Heart right ventricle (tissue), 16 donors: ENCODE measurements around the gene ANK3. TPM values are rescaled to one million over a fixed set of nuclear protein-coding genes. Genes with fewer than 3 reads are reported as not detected.

Source experiments
- ATAC-seq, 8 donors: fragments of 200-7000 bp; cut with Tn5 transposase; one replicate each; pipeline ENCODE4 v1.9.1; 2020; ENCODE audit warnings: mild to moderate bottlenecking in 8 of 8, moderate library complexity in 8 of 8, moderate number of reproducible peaks in 1 of 8
- DNase-seq, 2 donors: peaks; one replicate each; pipeline ENCODE4 v3.0.0-alpha.2; 2020
- H3K27ac ChIP-seq, 10 donors: fragments of 200-600 bp; sonication (generic) in 2 of 10; one replicate each; pipeline versions ENCODE4 v1.5.0 to v1.8.0; 2020 to 2022; ENCODE audit warnings: mild to moderate bottlenecking in 3 of 10
- H3K27me3 ChIP-seq, 7 donors: fragments of 200-600 bp; one replicate each; pipeline ENCODE4 v1.8.0; 2021 to 2022; ENCODE audit warnings: mild to moderate bottlenecking in 2 of 7
- H3K36me3 ChIP-seq, 9 donors: fragments of 200-600 bp; sonication (generic) in 1 of 9; one replicate each; pipeline versions ENCODE4 v1.5.0 to v1.8.0; 2020 to 2022; ENCODE audit warnings: mild to moderate bottlenecking in 2 of 9
- H3K4me1 ChIP-seq, 9 donors: fragments of 200-600 bp; sonication (generic) in 1 of 9; one replicate each; pipeline versions ENCODE4 v1.5.0 to v1.8.0; 2020 to 2022; ENCODE audit warnings: mild to moderate bottlenecking in 4 of 9
- H3K4me3 ChIP-seq, 10 donors: fragments of 200-600 bp; sonication (generic) in 2 of 10; one replicate each; pipeline versions ENCODE4 v1.5.0 to v1.8.0; 2020 to 2022; ENCODE audit warnings: mild to moderate bottlenecking in 7 of 10, moderate library complexity in 2 of 10
- H3K9me3 ChIP-seq, 11 donors: fragments of 200-600 bp in 10 of 11; sonication (generic) in 2 of 11; one replicate each; pipeline versions ENCODE4 v1.5.0 to v1.8.0; 2013 to 2022; ENCODE audit warnings: mild to moderate bottlenecking in 2 of 11, control low read depth in 1 of 11, moderate library complexity in 1 of 11
- WGBS, 2 donors: extraction: QIAGEN DNeasy Blood & Tissue Kit; methylation state at CpG; one replicate each; pipeline ENCODE4 v1.1.7; 2013; ENCODE audit warnings: inconsistent platforms in 1 of 2; 5-methylcytosine and 5-hydroxymethylcytosine counted together
- intact Hi-C, 10 donors: fragments of 100-400 bp; cut with DNase I; formaldehyde crosslinking; loops; one replicate each; pipeline versions ENCODE4 v1.11.1 to v1.14.2; 2022
- polyA plus RNA-seq, 2 donors: library from polyadenylated mRNA; stranded (reverse); fragments of 200-250 nt; gene quantifications; one replicate each; pipeline ENCODE4 v1.2.3, GENCODE V29; 2013
- total RNA-seq, 10 donors: library from RNA; stranded (reverse); fragmentation: NEBNext Ultra II Directional in 3 of 10; extraction: Animal tissue kit (Norgen Biotek cat#: 25700) in 3 of 10; gene quantifications; one replicate each; pipeline versions ENCODE4 v1.2.1 to v1.2.4, GENCODE V29; 2021 to 2023
- TF ChIP-seq, protein P1 (sequence below), 9 donors: fragments of 200-600 bp; sonication (generic) in 2 of 9; IDR thresholded peaks; one replicate each; pipeline versions ENCODE4 v1.5.0 to v1.8.0; 2021 to 2022; ENCODE audit warnings: antibody characterized with exemption in 9 of 9, mild to moderate bottlenecking in 5 of 9, moderate library complexity in 1 of 9
- donor health status: Arrhythmogenic right ventricular cardiomyopathy.
- donor health status: ischemic (EF 13 %, LVEDD 7.1; RV severe dilation, severe dysfunction).
- donor health status: healthy with polysubstance abuse.
- donor health status: DM: no; HTN: yes; CAD: no.
- donor health status: DM: no; HTN: no; CAD: no.
- donor health status: ischemic (EF 25% LVEDD 6.9; RV normal size, moderate dysfunction).
- donor health status: ischemic (EF 25% LVEDD 5.7; RV mildly dilated, moderate dysfunction).
- donor health status: healthy.
- donor health status: DM: yes; HTN: yes; CAD: no.
- donor health status: Ischemic cardiomyopathy.
- donor health status: ischemic (EF 35%, LVEDD 5.7; RV mildly dilated, moderate dysfunction).
- donor health status: nonischemic (EF 11% LVEDD 7.7; RV severe dilation, severe dysfunction).
- donor health status: DM: yes; HTN: yes; CAD: no.
- donor health status: PGD.
- donor health status: ischemic (EF 29% LVEDD 5.4; RV normal size, mild dysfunction).
- donor health status: nonischemic (EF 23%, LVEDD 6.1; RV moderate dilation, normal function).

Gene ANK3
- total and polyA plus RNA-seq, 12 donors, result 34.4 to 287 (median 245) TPM

GRCh38 chr10:60271319-60272040, 118.2 kb downstream of the ANK3 start:
- intact Hi-C loops, result no loop called here

GRCh38 chr10:60270426-60270825, 119.2 kb downstream of the ANK3 start:
- TF ChIP-seq, protein P1, sequence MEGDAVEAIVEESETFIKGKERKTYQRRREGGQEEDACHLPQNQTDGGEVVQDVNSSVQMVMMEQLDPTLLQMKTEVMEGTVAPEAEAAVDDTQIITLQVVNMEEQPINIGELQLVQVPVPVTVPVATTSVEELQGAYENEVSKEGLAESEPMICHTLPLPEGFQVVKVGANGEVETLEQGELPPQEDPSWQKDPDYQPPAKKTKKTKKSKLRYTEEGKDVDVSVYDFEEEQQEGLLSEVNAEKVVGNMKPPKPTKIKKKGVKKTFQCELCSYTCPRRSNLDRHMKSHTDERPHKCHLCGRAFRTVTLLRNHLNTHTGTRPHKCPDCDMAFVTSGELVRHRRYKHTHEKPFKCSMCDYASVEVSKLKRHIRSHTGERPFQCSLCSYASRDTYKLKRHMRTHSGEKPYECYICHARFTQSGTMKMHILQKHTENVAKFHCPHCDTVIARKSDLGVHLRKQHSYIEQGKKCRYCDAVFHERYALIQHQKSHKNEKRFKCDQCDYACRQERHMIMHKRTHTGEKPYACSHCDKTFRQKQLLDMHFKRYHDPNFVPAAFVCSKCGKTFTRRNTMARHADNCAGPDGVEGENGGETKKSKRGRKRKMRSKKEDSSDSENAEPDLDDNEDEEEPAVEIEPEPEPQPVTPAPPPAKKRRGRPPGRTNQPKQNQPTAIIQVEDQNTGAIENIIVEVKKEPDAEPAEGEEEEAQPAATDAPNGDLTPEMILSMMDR (IDR thresholded peaks at IDR 0.05), result no peak
- Histone ChIP-seq H3K36me3 (peaks cover 0 to 24% (median 0%) of the 10 kb centered on the region in 9 donors), H3K27ac (no peak overlapping the region), H3K27me3 (no peaks in the 10 kb centered on the region), H3K4me3 (no peak overlapping the region), H3K9me3 (no peaks in the 10 kb centered on the region), H3K4me1 (peaks cover 0 to 34% (median 9%) of the 10 kb centered on the region in 9 donors)
- DNase-seq (no peak), ATAC-seq (no peak)
- WGBS, 2 donors, result 95 to 97% methylated on average over 1 of the region's 1 CpG
- intact Hi-C loops, result no loop called here

More at GRCh38 chr10:60271319-60272040, 118.2 kb downstream of the ANK3 start:
- TF ChIP-seq, protein P1 (IDR thresholded peaks at IDR 0.05), result no peak
- H3K27ac ChIP-seq, result peak overlapping the region in 2 of 10 donors; percentile 12 to 49
- ATAC-seq (no peak), DNase-seq (no peak)
- peaks cover 0 to 25% (median 0%) of the 10 kb centered on the region in 9 donors for H3K36me3 ChIP-seq
- H3K27me3 ChIP-seq, result no peaks in the 10 kb centered on the region
- 69 to 74% methylated on average over 4 of the region's 4 CpGs for WGBS, 2 donors
- no peak overlapping the region for H3K4me3 ChIP-seq
- H3K9me3 ChIP-seq, result no peaks in the 10 kb centered on the region
- H3K4me1 ChIP-seq, result peaks cover 0 to 35% (median 7%) of the 10 kb centered on the region in 9 donors

DNA sequence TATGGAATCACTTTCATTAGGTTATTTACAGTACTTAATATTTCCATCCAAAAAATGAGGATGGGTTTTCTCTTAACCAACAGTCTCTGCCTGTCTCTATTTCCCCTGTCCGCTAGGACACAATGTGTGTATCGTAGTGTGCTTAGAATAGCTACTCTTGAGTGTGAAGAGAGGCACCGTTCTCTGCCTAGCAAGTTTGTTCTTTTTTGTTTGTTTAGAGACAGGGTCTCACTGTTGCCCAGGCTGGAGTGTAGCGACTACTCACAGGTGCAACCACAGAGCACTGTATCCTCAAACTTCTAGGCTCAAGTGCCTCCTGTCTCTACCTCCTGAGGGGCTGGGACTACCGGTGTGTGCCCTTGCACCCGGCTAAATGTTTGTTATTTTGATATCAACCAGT, 121.9 kb downstream of the ANK3 start:
- Histone ChIP-seq H3K27me3 (no peaks in the 10 kb centered on the region), H3K4me3 (no peak overlapping the region), H3K4me1 (peaks cover 0 to 29% (median 9%) of the 10 kb centered on the region in 9 donors), H3K27ac (peak overlapping the region in 9 of 10 donors; percentile 21 to 72 (median 64)), H3K36me3 (peaks cover 0 to 16% (median 6%) of the 10 kb centered on the region in 9 donors), H3K9me3 (no peaks in the 10 kb centered on the region)
- ATAC-seq (peak; percentile 33 to 95 (median 80)), DNase-seq (no peak)
- WGBS, 2 donors, result 39 to 68% methylated on average over 6 of the region's 6 CpGs
- TF ChIP-seq, protein P1 (IDR thresholded peaks at IDR 0.05), result no peak
- intact Hi-C loops, result no loop called here

DNA sequence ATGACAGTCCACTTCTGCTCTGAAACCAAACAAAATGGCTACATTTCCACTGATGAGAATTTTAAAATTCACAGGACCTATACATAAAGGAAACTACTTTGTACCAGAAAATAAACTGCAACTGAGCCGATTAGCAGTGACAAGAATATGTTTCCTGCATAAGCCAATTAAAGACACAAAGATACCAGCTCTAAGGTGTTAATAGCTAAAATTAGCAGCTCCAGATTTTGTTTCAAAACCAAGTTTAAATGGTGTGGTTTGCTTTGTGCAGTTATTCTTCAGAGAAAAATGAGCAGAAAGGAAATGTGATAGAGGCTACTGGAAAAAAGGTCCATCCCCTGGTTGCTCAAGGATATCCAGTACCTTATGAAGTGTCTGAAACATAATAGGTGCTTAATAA, 123.2 kb downstream of the ANK3 start:
- DNase-seq (no peak), ATAC-seq (no peak)
- 43 to 46% methylated on average over 1 of the region's 1 CpG for WGBS, 2 donors
- Histone ChIP-seq H3K27me3 (no peaks in the 10 kb centered on the region), H3K36me3 (peaks cover 0 to 26% (median 9%) of the 10 kb centered on the region in 9 donors), H3K4me1 (peaks cover 0 to 29% (median 9%) of the 10 kb centered on the region in 9 donors), H3K4me3 (no peak overlapping the region), H3K9me3 (no peaks in the 10 kb centered on the region), H3K27ac (peak overlapping the region in 3 of 10 donors; percentile 64 to 72 (median 68))
- intact Hi-C loops, result no loop called here
- TF ChIP-seq, protein P1 (IDR thresholded peaks at IDR 0.05), result no peak
